Calu3 (cell line): ENCODE results near the gene SPG7. TPM values are rescaled to one million over a fixed set of nuclear protein-coding genes. Genes with fewer than 3 reads are reported as not detected.

ENCODE experiments used
- BruUV-seq: library from RNA; stranded (reverse); fragments of 400-500 nt; replicated peaks from 2 replicates; lab custom pipeline; 2021; lab: Mats Ljungman, UMichigan
- CTCF ChIA-PET: fragments of 300-600 bp; sonication (Branson Sonifier 250); formaldehyde crosslinking; loops from one replicate; lab custom pipeline; 2022; ENCODE audit warnings: antibody characterized with exemption; lab: Charles Lee
- DNase-seq: peaks from one replicate; pipeline ENCODE4 v3.0.0; 2022
- H3K27ac Mint-ChIP-seq: one replicate; pipeline ENCODE4 v1.8.0; 2022; ENCODE audit warnings: mixed read lengths; ENCODE audit not compliant: unreplicated experiment
- H3K27me3 Mint-ChIP-seq: one replicate; pipeline ENCODE4 v1.8.0; 2022; ENCODE audit warnings: mixed read lengths; ENCODE audit not compliant: unreplicated experiment
- H3K36me3 Mint-ChIP-seq: one replicate; pipeline ENCODE4 v1.8.0; 2022; ENCODE audit warnings: mild to moderate bottlenecking, moderate library complexity, mixed read lengths; ENCODE audit not compliant: insufficient read depth, unreplicated experiment
- H3K4me1 Mint-ChIP-seq: one replicate; pipeline ENCODE4 v1.8.0; 2022; ENCODE audit warnings: mild to moderate bottlenecking, low read depth, mixed read lengths; ENCODE audit not compliant: unreplicated experiment
- H3K4me3 Mint-ChIP-seq: one replicate; pipeline ENCODE4 v1.8.0; 2022; ENCODE audit warnings: mild to moderate bottlenecking, low read depth, moderate library complexity, mixed read lengths; ENCODE audit not compliant: unreplicated experiment
- H3K9me3 Mint-ChIP-seq: one replicate; pipeline ENCODE4 v1.8.0; 2022; ENCODE audit warnings: low read depth, mixed read lengths; ENCODE audit not compliant: unreplicated experiment
- intact Hi-C: fragments of 100-400 bp; cut with micrococcal nuclease; formaldehyde crosslinking; loops from one replicate; pipeline ENCODE4 v1.10.0; 2022; ENCODE audit not compliant: unreplicated experiment
- total RNA-seq: library from RNA; stranded (reverse); gene quantifications from 2 replicates; pipeline ENCODE4 v1.2.3, GENCODE V29; 2022
- TF ChIP-seq, protein P1 (sequence below): fragments of 200-600 bp; IDR thresholded peaks from one replicate; pipeline ENCODE4 v1.8.0; 2022; ENCODE audit warnings: antibody characterized with exemption; ENCODE audit not compliant: unreplicated experiment

Gene SPG7
- total RNA-seq, 1 experiment from 2014 or later: 174 TPM

DNA sequence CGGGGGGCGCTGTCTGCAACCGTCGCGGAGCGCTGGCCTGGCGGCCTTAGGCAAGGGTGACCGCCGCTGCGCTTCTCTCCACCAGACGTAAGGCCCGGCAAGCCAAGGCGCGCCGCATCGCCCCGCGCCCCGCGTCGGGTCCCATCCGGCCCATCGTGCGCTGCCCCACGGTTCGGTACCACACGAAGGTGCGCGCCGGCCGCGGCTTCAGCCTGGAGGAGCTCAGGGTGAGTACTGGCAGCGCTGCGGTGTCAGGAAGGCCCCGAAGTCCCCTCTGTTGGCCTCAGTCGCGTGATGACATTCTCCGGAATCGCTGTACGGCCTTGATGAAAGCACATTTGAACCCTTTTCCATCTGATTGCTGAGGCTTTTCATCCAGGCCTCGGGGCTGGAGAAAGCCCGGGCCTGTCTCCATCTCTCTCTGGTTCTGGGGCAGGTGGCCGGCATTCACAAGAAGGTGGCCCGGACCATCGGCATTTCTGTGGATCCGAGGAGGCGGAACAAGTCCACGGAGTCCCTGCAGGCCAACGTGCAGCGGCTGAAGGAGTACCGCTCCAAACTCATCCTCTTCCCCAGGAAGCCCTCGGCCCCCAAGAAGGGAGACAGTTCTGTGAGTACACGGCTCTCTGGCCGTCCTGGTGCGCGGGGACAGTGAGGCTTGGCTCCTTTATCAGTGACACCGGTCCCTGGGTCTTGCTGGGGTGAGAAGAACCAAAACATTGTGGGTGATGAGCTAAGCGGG, 53.1 kb downstream of the SPG7 start:
- CTCF ChIA-PET: no interaction called here
- TF ChIP-seq, protein P1, sequence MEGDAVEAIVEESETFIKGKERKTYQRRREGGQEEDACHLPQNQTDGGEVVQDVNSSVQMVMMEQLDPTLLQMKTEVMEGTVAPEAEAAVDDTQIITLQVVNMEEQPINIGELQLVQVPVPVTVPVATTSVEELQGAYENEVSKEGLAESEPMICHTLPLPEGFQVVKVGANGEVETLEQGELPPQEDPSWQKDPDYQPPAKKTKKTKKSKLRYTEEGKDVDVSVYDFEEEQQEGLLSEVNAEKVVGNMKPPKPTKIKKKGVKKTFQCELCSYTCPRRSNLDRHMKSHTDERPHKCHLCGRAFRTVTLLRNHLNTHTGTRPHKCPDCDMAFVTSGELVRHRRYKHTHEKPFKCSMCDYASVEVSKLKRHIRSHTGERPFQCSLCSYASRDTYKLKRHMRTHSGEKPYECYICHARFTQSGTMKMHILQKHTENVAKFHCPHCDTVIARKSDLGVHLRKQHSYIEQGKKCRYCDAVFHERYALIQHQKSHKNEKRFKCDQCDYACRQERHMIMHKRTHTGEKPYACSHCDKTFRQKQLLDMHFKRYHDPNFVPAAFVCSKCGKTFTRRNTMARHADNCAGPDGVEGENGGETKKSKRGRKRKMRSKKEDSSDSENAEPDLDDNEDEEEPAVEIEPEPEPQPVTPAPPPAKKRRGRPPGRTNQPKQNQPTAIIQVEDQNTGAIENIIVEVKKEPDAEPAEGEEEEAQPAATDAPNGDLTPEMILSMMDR: no peak
- no peak for DNase-seq
- Mint-ChIP-seq H3K27ac (peak overlapping the region; percentile 50), H3K4me1 (peaks cover 46% of the 10 kb centered on the region), H3K9me3 (no peaks in the 10 kb centered on the region), H3K36me3 (peaks cover 96% of the 10 kb centered on the region), H3K4me3 (peak overlapping the region; percentile 96), H3K27me3 (no peaks in the 10 kb centered on the region)
- intact Hi-C loops: loop anchor here (5.0 kb wide), 1 partner anchor 229 kb away; no protein-coding TSS in a partner anchor
- no TSS peak for BruUV-seq

DNA sequence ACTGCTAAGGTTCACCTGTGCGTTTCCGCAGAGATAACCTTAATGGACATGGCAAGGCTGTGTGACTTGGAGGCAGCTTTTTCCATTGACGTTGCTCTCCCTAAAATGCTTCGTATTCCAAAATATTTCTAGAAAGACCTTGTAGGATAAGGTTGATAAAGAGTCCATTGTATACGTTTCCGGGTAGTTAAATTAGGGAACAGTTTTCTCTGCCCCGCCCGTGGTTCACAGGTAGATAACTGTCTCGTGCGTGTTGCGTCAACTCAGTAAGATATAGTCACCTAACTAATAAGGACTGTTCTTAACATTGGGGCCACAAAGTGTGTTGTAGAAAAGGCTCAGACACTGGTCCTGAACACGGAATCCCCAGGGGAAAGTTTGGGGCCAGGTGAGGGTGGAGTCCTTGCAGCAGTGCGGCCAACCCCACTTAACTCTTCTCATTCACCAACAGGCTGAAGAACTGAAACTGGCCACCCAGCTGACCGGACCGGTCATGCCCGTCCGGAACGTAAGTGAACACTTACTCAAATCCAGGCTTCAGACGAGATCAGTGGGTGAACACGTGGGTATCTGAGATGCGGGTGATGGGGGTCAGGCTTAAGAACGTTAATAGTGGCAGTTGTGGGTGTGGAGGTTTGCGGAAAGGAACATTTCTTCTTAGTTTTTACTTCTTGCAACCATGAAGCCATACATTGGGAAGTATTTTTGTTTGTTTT, 53.8 kb downstream of the SPG7 start:
- TSS peak; percentile 46 for BruUV-seq
- H3K4me3 Mint-ChIP-seq: peak overlapping the region; percentile 96
- peaks cover 48% of the 10 kb centered on the region for H3K4me1 Mint-ChIP-seq
- CTCF ChIA-PET: no interaction called here
- peaks cover 94% of the 10 kb centered on the region for H3K36me3 Mint-ChIP-seq
- H3K9me3 Mint-ChIP-seq: no peaks in the 10 kb centered on the region
- TF ChIP-seq, protein P1: no peak
- intact Hi-C loops: loop anchor here (5.0 kb wide), 1 partner anchor 230 kb away; no protein-coding TSS in a partner anchor
- peak; percentile 54 for DNase-seq
- H3K27me3 Mint-ChIP-seq: no peaks in the 10 kb centered on the region
- peak overlapping the region; percentile 50 for H3K27ac Mint-ChIP-seq

DNA sequence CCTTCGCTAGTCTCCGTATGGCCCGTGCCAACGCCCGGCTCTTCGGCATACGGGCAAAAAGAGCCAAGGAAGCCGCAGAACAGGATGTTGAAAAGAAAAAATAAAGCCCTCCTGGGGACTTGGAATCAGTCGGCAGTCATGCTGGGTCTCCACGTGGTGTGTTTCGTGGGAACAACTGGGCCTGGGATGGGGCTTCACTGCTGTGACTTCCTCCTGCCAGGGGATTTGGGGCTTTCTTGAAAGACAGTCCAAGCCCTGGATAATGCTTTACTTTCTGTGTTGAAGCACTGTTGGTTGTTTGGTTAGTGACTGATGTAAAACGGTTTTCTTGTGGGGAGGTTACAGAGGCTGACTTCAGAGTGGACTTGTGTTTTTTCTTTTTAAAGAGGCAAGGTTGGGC, 54.7 kb downstream of the SPG7 start:
- Mint-ChIP-seq H3K4me1 (peaks cover 48% of the 10 kb centered on the region), H3K36me3 (peaks cover 91% of the 10 kb centered on the region), H3K9me3 (no peaks in the 10 kb centered on the region), H3K27me3 (no peaks in the 10 kb centered on the region), H3K4me3 (peak overlapping the region; percentile 96), H3K27ac (no peak overlapping the region)
- BruUV-seq: no TSS peak
- no peak for DNase-seq
- TF ChIP-seq, protein P1: no peak
- CTCF ChIA-PET: no interaction called here
- intact Hi-C loops: loop anchor here (5.0 kb wide), 1 partner anchor 231 kb away; no protein-coding TSS in a partner anchor

DNA sequence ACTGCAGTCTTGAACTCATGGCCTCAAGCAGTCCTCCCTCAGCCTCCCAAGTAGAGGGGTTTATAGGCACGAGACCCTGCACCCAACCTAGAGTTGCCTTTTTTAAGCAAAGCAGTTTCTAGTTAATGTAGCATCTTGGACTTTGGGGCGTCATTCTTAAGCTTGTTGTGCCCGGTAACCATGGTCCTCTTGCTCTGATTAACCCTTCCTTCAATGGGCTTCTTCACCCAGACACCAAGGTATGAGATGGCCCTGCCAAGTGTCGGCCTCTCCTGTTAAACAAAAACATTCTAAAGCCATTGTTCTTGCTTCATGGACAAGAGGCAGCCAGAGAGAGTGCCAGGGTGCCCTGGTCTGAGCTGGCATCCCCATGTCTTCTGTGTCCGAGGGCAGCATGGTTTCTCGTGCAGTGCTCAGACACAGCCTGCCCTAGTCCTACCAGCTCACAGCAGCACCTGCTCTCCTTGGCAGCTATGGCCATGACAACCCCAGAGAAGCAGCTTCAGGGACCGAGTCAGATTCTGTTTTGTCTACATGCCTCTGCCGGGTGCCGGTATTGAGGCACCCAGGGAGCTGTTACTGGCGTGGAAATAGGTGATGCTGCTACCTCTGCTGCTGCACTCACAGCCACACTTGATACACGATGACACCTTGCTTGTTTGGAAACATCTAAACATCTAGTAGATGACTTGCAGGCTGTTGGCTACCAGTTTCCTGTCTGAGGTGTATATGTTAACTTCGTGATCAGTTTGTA, 55.6 kb downstream of the SPG7 start:
- H3K36me3 Mint-ChIP-seq: peaks cover 95% of the 10 kb centered on the region
- H3K4me1 Mint-ChIP-seq: peaks cover 48% of the 10 kb centered on the region
- H3K4me3 Mint-ChIP-seq: peak overlapping the region; percentile 61
- CTCF ChIA-PET: no interaction called here
- intact Hi-C loops: loop anchor here (5.0 kb wide), 1 partner anchor 232 kb away; no protein-coding TSS in a partner anchor
- peak overlapping the region; percentile 82 for H3K27ac Mint-ChIP-seq
- DNase-seq: no peak
- BruUV-seq: no TSS peak
- TF ChIP-seq, protein P1: no peak
- H3K27me3 Mint-ChIP-seq: peaks cover 3% of the 10 kb centered on the region
- no peaks in the 10 kb centered on the region for H3K9me3 Mint-ChIP-seq
